ENCODE measurements around the gene NDRG4. TPM values are rescaled to one million over a fixed set of nuclear protein-coding genes. Genes with fewer than 3 reads are reported as not detected.
"Not testable (repeated sequence)": the region's sequence is repeated elsewhere in the genome, so short reads cannot be mapped to it uniquely, and the experiment has no call there.

Gene NDRG4
- total RNA-seq, 2 donors from 2014 or later, result 2.2 to 11.0 TPM

GRCh38 chr16:58490065-58490464, 9.9 kb upstream of the NDRG4 start:
- no peaks in the 10 kb centered on the region for H3K36me3 ChIP-seq
- H3K27ac ChIP-seq, result no peak overlapping the region
- DNase-seq (ENCODE audit: low spot score), result no peak
- H3K4me1 ChIP-seq (ENCODE audit: control insufficient read depth in 1 of 2, low read depth in 2 of 2), result peaks cover 0 to 12% of the 10 kb centered on the region in 2 donors
- no peaks in the 10 kb centered on the region for H3K9me3 ChIP-seq
- no peak for TF ChIP-seq CTCF (IDR thresholded peaks at IDR 0.05)
- H3K4me3 ChIP-seq, result no peak overlapping the region
- no peaks in the 10 kb centered on the region for H3K27me3 ChIP-seq (replicated peaks; ENCODE audit: insufficient read depth)
- no peak for ATAC-seq (ENCODE audit: insufficient number of reproducible peaks, low FRiP score, low read depth)

DNA sequence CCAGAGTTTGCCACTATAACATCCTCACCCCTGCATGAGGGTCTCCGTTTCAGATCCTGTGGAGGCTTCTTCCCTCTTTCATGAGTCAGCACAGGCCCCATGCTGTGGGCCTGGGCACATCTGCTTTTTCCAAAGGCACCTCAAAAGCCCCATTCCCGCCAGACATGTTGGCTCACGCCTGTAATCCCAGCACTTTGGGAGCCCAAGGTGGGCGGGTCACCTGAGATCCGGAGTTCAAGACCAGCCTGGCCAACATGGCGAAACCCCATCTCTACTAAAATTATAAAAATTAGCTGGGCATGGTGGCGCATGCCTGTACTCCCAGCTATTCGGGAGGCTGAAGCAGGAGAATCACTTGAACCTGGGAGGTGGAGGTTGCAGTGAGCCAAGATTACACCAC, 9.4 kb upstream of the NDRG4 start:
- H3K4me3 ChIP-seq; H3K27ac ChIP-seq; H3K27me3 ChIP-seq (replicated peaks; ENCODE audit: insufficient read depth); DNase-seq (ENCODE audit: low spot score); H3K9me3 ChIP-seq; H3K36me3 ChIP-seq; ATAC-seq (ENCODE audit: insufficient number of reproducible peaks, low FRiP score, low read depth): not testable (repeated sequence)
- peaks cover 0 to 12% of the 10 kb centered on the region in 2 donors for H3K4me1 ChIP-seq (ENCODE audit: control insufficient read depth in 1 of 2, low read depth in 2 of 2)

GRCh38 chr16:58492066-58492465, 7.9 kb upstream of the NDRG4 start:
- ATAC-seq (ENCODE audit: insufficient number of reproducible peaks, low FRiP score, low read depth), result no peak
- no peak for TF ChIP-seq CTCF (IDR thresholded peaks at IDR 0.05)
- Histone ChIP-seq H3K36me3 (no peaks in the 10 kb centered on the region), H3K27me3 (replicated peaks; ENCODE audit: insufficient read depth) (no peaks in the 10 kb centered on the region), H3K4me1 (ENCODE audit: control insufficient read depth in 1 of 2, low read depth in 2 of 2) (peaks cover 0 to 12% of the 10 kb centered on the region in 2 donors), H3K27ac (no peak overlapping the region), H3K9me3 (no peaks in the 10 kb centered on the region), H3K4me3 (no peak overlapping the region)
- DNase-seq (ENCODE audit: low spot score), result no peak

GRCh38 chr16:58492735-58493134, 7.2 kb upstream of the NDRG4 start:
- H3K27me3 ChIP-seq (replicated peaks; ENCODE audit: insufficient read depth), result no peaks in the 10 kb centered on the region

GRCh38 chr16:58493756-58494431, 6.0 kb upstream of the NDRG4 start:
- ATAC-seq (ENCODE audit: insufficient number of reproducible peaks, low FRiP score, low read depth) (no peak), DNase-seq (ENCODE audit: low spot score) (no peak)
- H3K27ac ChIP-seq, result no peak overlapping the region
- H3K9me3 ChIP-seq, result no peaks in the 10 kb centered on the region
- TF ChIP-seq CTCF (IDR thresholded peaks at IDR 0.05), result no peak
- no peaks in the 10 kb centered on the region for H3K27me3 ChIP-seq (replicated peaks; ENCODE audit: insufficient read depth)
- H3K36me3 ChIP-seq, result no peaks in the 10 kb centered on the region
- H3K4me1 ChIP-seq (ENCODE audit: control insufficient read depth in 1 of 2, low read depth in 2 of 2), result peaks cover 0 to 4% of the 10 kb centered on the region in 2 donors
- H3K4me3 ChIP-seq, result no peak overlapping the region

More at GRCh38 chr16:58492735-58493134, 7.2 kb upstream of the NDRG4 start:
- no peak overlapping the region for H3K4me3 ChIP-seq
- TF ChIP-seq CTCF (IDR thresholded peaks at IDR 0.05), result no peak
- peaks cover 0 to 7% of the 10 kb centered on the region in 2 donors for H3K4me1 ChIP-seq (ENCODE audit: control insufficient read depth in 1 of 2, low read depth in 2 of 2)
- no peaks in the 10 kb centered on the region for H3K36me3 ChIP-seq
- ATAC-seq (ENCODE audit: insufficient number of reproducible peaks, low FRiP score, low read depth) (no peak), DNase-seq (ENCODE audit: low spot score) (no peak)
- no peak overlapping the region for H3K27ac ChIP-seq
- H3K9me3 ChIP-seq, result no peaks in the 10 kb centered on the region

Data from thoracic aorta (tissue), 2 donors.